ENCODE measurements around the gene ZC3H18. TPM values are rescaled to one million over a fixed set of nuclear protein-coding genes. Genes with fewer than 3 reads are reported as not detected.

Gene ZC3H18
- total and polyA plus RNA-seq, 2 donors (not counting 1 experiment from before 2014, with no cell fraction given): 7.9 to 9.4 TPM

DNA sequence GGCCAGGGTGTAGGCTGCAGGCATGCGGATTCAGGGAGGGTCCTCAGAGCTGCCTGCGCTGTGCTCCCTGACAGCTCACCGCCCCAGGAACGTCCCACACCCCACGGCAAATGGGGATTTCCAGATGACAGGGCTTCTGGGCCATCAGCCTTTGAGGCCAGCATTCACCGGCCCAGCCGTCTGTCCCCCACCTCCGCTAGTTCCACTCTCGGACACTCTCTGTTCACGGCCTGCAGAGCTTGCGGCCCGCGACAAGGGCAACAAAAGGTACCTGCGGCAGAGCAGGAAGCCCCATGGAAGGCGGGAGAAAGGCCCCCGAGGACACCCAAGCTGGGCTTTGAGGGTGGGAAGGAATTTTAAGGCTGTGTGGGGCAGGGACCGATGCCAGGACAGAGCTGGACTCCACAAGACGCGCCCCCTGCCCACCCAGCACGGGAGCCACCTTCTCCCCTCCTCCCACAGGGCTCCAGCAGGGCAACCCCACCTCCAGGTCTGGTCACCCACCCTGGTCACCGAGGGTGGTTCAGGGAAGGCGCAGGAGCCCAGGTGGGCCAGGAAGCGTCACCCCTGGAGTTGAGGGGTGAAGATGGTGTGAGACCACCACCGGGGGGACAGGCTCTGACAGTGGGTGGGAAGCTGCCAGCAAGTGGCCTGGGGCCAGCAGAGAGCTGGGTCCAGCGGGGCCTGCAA lies 86.2 kb downstream of the ZC3H18 start:
- peaks cover 21% of the 10 kb centered on the region for H3K79me2 ChIP-seq (ENCODE audit: control insufficient read depth, insufficient read depth, low read length)
- no peaks in the 10 kb centered on the region for H3K9me3 ChIP-seq (ENCODE audit: control insufficient read depth, insufficient read depth, low read depth, low read length)
- no peak overlapping the region for H3K9ac ChIP-seq (ENCODE audit: insufficient read depth, low read length)
- H2AFZ ChIP-seq (ENCODE audit: low read length): no peak overlapping the region
- no peak overlapping the region for H3K27ac ChIP-seq (ENCODE audit: insufficient read depth, low read length)
- H3K36me3 ChIP-seq (ENCODE audit: control insufficient read depth, insufficient read depth, low read length): peaks cover 41% of the 10 kb centered on the region
- DNase-seq (ENCODE audit: low read depth in 2 of 2): no peak
- H3K27me3 ChIP-seq (ENCODE audit: control insufficient read depth, insufficient read depth, low read length): no peaks in the 10 kb centered on the region
- peaks cover 2% of the 10 kb centered on the region for H3K4me1 ChIP-seq (ENCODE audit: control insufficient read depth, extremely low read depth, insufficient read depth, low read length)
- no peak for TF ChIP-seq EZH2 (IDR thresholded peaks at IDR 0.05; ENCODE audit: low read length, missing control alignments)
- TF ChIP-seq, protein P1, sequence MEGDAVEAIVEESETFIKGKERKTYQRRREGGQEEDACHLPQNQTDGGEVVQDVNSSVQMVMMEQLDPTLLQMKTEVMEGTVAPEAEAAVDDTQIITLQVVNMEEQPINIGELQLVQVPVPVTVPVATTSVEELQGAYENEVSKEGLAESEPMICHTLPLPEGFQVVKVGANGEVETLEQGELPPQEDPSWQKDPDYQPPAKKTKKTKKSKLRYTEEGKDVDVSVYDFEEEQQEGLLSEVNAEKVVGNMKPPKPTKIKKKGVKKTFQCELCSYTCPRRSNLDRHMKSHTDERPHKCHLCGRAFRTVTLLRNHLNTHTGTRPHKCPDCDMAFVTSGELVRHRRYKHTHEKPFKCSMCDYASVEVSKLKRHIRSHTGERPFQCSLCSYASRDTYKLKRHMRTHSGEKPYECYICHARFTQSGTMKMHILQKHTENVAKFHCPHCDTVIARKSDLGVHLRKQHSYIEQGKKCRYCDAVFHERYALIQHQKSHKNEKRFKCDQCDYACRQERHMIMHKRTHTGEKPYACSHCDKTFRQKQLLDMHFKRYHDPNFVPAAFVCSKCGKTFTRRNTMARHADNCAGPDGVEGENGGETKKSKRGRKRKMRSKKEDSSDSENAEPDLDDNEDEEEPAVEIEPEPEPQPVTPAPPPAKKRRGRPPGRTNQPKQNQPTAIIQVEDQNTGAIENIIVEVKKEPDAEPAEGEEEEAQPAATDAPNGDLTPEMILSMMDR (conservative IDR thresholded peaks at IDR 0.05 in 1 of 2, IDR thresholded peaks at IDR 0.05 in 1 of 2; ENCODE audit: low read depth in 1 of 2, low read length in 2 of 2): no peak
- no peak overlapping the region for H3K4me3 ChIP-seq (replicated peaks in 1 of 4; ENCODE audit: control extremely low read depth in 1 of 4, insufficient read depth in 1 of 4, low read depth in 3 of 4, low read length in 4 of 4)
- no peak overlapping the region for H3K4me2 ChIP-seq (ENCODE audit: extremely low read depth, insufficient read depth, low read length)
- H4K20me1 ChIP-seq (ENCODE audit: control insufficient read depth, extremely low read depth, insufficient read depth, low read length): no peaks in the 10 kb centered on the region

DNA sequence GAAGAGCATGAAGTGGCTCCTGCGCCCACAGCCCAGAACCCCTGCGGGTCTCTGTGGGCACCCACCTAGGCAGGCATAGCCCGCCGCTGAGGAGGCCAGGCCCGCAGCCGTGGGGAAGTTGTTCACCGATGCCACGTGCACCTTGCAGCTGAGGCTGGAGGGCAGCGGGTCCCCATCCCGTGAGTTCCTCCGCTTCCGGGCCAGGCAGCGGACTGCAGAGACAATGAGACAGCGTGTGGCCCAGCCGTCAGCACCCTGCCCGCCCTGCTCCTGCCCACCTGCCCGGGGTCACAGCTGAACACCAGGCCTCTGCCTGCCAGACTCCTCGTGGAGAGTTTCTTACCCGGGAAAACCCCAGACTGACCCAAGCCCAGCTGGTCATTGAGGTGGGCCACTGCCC lies 87.2 kb downstream of the ZC3H18 start:
- DNase-seq (ENCODE audit: low read depth in 2 of 2): no peak
- TF ChIP-seq, protein P1 (conservative IDR thresholded peaks at IDR 0.05 in 1 of 2, IDR thresholded peaks at IDR 0.05 in 1 of 2; ENCODE audit: low read depth in 1 of 2, low read length in 2 of 2): no peak
- no peak for TF ChIP-seq EZH2 (IDR thresholded peaks at IDR 0.05; ENCODE audit: low read length, missing control alignments)
- Histone ChIP-seq H3K27ac (ENCODE audit: insufficient read depth, low read length) (no peak overlapping the region), H3K4me2 (ENCODE audit: extremely low read depth, insufficient read depth, low read length) (no peak overlapping the region), H3K36me3 (ENCODE audit: control insufficient read depth, insufficient read depth, low read length) (peaks cover 39% of the 10 kb centered on the region), H3K9ac (ENCODE audit: insufficient read depth, low read length) (no peak overlapping the region), H4K20me1 (ENCODE audit: control insufficient read depth, extremely low read depth, insufficient read depth, low read length) (no peaks in the 10 kb centered on the region), H3K9me3 (ENCODE audit: control insufficient read depth, insufficient read depth, low read depth, low read length) (no peaks in the 10 kb centered on the region), H2AFZ (ENCODE audit: low read length) (no peak overlapping the region), H3K27me3 (ENCODE audit: control insufficient read depth, insufficient read depth, low read length) (no peaks in the 10 kb centered on the region), H3K4me1 (ENCODE audit: control insufficient read depth, extremely low read depth, insufficient read depth, low read length) (no peaks in the 10 kb centered on the region), H3K4me3 (replicated peaks in 1 of 4; ENCODE audit: control extremely low read depth in 1 of 4, insufficient read depth in 1 of 4, low read depth in 3 of 4, low read length in 4 of 4) (no peak overlapping the region), H3K79me2 (ENCODE audit: control insufficient read depth, insufficient read depth, low read length) (peaks cover 29% of the 10 kb centered on the region)

DNA sequence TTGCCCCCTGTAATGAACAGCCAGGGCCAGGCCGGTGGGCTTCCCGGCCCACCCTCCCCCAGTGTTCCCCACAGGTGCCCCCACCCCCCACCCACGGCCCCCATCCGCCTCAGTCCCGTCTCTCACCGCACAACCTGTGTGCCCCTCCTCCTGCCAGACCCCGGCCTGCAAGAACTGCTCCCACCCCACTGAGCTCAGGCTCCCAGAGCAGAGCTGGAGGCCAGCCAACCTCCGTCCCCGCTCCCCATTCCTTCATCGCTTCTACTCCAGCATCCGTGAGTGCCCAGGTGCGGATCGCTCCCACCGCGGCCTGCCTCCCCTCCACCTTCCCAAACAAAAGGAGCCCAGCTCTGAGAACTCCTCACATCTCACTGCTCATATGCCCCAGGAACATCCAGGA lies 88.5 kb downstream of the ZC3H18 start:
- TF ChIP-seq, protein P1 (conservative IDR thresholded peaks at IDR 0.05 in 1 of 2, IDR thresholded peaks at IDR 0.05 in 1 of 2; ENCODE audit: low read depth in 1 of 2, low read length in 2 of 2): no peak
- TF ChIP-seq EZH2 (IDR thresholded peaks at IDR 0.05; ENCODE audit: low read length, missing control alignments): no peak
- H3K9ac ChIP-seq (ENCODE audit: insufficient read depth, low read length): no peak overlapping the region
- no peaks in the 10 kb centered on the region for H3K4me1 ChIP-seq (ENCODE audit: control insufficient read depth, extremely low read depth, insufficient read depth, low read length)
- H2AFZ ChIP-seq (ENCODE audit: low read length): no peak overlapping the region
- no peaks in the 10 kb centered on the region for H3K9me3 ChIP-seq (ENCODE audit: control insufficient read depth, insufficient read depth, low read depth, low read length)
- H3K27me3 ChIP-seq (ENCODE audit: control insufficient read depth, insufficient read depth, low read length): no peaks in the 10 kb centered on the region
- H3K4me2 ChIP-seq (ENCODE audit: extremely low read depth, insufficient read depth, low read length): no peak overlapping the region
- no peak for DNase-seq (ENCODE audit: low read depth in 2 of 2)
- no peak overlapping the region for H3K4me3 ChIP-seq (replicated peaks in 1 of 4; ENCODE audit: control extremely low read depth in 1 of 4, insufficient read depth in 1 of 4, low read depth in 3 of 4, low read length in 4 of 4)
- H3K79me2 ChIP-seq (ENCODE audit: control insufficient read depth, insufficient read depth, low read length): peaks cover 33% of the 10 kb centered on the region
- no peak overlapping the region for H3K27ac ChIP-seq (ENCODE audit: insufficient read depth, low read length)
- no peaks in the 10 kb centered on the region for H4K20me1 ChIP-seq (ENCODE audit: control insufficient read depth, extremely low read depth, insufficient read depth, low read length)
- peaks cover 33% of the 10 kb centered on the region for H3K36me3 ChIP-seq (ENCODE audit: control insufficient read depth, insufficient read depth, low read length)
